ENCODE results near the gene CDC26.
"Not testable (repeated sequence)": the region's sequence is repeated elsewhere in the genome, so short reads cannot be mapped to it uniquely, and the experiment has no call there.

The CDC26 gene

GRCh38 chr9:113244556-113244955 lies 30.8 kb downstream of the CDC26 start:
- DNase-seq (ENCODE audit: extremely low read depth in 1 of 2, low read depth in 1 of 2): no peak

DNA sequence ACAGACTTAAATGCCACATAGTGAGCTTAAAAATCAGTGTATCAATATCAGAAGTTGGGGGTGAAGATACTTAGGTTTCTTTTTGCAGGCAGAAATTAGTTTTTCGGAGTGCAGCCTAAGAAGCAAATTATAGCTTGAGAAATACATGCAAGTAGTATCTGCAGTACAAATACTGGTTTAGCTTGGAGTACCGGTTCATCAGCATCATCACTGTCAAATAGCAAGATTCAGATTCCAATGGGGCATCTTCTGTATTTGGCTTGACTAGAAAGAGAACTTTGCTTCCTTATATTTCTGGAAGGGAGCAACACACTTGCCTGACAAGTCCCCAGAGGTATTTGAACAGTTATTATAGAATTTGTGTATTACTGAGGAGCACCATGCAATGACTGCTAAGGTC lies 34.2 kb downstream of the CDC26 start:
- no peak for DNase-seq (ENCODE audit: extremely low read depth in 1 of 2, low read depth in 1 of 2)

DNA sequence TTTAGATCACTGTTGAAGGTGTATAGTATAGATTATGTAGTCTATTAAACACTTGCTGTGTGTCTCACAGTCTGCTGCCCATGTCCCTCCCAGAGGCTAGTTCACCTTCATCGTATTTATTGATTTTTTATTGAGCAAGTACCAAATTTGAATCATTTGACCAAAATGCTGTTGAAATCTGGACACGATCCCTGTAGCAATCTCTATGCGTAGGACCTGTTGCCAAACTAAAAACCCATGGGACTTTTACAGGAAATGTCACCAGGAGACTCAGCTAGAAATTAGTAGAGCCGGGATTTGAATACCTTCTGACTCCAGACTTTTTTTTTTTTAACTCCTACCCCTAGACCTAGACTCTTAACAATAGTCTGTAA lies 36.5 kb downstream of the CDC26 start:
- no peak for DNase-seq (ENCODE audit: extremely low read depth in 1 of 2, low read depth in 1 of 2)

- DNase-seq (ENCODE audit: extremely low read depth in 1 of 2, low read depth in 1 of 2): no peak
Observed at GRCh38 chr9:113238202-113238858, 37.0 kb downstream of the CDC26 start.

DNA sequence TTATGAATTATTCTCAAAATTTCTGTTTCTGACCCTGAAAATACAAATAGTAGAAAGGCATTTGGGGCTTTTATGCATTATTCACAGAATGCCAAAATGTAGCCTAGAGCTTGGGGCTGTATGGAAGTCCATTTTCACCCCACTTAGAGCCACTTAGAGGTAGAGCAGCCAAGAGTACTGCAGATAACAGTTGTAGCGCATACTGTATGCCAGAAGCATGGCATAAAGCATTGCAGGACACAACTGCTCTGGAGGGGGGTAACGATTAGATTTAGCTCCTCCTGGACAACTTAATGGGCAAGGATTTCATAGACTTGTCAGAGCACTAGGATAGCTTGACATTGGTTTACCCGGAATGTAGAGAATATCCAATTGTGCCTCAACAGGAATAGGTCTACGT lies 38.3 kb downstream of the CDC26 start:
- DNase-seq (ENCODE audit: extremely low read depth in 1 of 2, low read depth in 1 of 2): no peak

DNA sequence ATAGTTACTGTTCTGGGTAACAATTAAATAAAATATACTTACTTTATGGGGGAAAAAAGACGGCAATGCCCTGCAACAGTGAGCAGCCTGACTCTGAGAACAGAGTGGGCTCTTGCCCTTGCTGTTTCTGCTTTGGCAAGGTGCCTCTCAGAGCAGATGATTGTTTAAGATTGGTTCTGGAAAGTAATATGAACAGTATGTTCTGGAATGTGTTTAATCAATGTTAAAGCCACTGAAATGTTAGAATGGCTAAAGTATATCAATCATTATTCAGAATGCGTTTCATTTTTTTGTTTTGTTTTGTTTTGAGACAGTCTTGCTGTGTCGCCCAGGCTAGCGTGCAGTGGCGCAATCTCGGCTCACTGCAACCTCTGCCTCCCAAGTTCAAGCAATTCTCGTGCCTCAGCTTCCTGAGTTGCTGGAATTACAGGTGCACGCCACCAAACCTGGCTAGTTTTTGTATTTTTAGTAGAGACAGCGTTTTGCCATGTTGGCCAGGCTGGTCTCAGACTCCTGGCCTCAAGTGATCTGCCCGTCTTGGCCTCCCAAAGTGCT lies 39.6 kb downstream of the CDC26 start:
- not testable (repeated sequence) for DNase-seq (ENCODE audit: extremely low read depth in 1 of 2, low read depth in 1 of 2)

- DNase-seq (ENCODE audit: extremely low read depth in 1 of 2, low read depth in 1 of 2): no peak
Observed at GRCh38 chr9:113231701-113232100, 43.7 kb downstream of the CDC26 start.

- DNase-seq (ENCODE audit: extremely low read depth in 1 of 2, low read depth in 1 of 2): no peak
Observed at GRCh38 chr9:113228130-113228665, 47.2 kb downstream of the CDC26 start.

GRCh38 chr9:113227436-113227835 lies 47.9 kb downstream of the CDC26 start:
- DNase-seq (ENCODE audit: extremely low read depth in 1 of 2, low read depth in 1 of 2): no peak

GRCh38 chr9:113223963-113224362 lies 51.4 kb downstream of the CDC26 start:
- DNase-seq (ENCODE audit: extremely low read depth in 1 of 2, low read depth in 1 of 2): no peak

DNA sequence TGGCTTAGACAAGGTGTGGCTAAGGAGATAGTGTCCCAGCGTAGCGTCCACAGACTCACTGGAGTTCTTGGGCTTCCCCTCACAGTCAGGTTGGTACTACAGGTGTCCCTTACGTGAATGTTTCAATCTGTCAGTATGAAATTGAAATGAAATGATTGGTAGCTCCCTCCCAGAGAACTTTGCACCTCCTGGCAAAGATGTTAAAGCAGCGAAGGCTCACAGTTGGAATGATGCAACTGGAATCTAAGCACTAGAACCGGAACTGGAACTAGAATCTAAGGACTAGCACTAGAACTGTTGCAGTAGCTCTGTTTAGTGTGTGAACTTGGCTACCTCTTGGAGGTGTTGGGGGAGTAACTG lies 52.9 kb downstream of the CDC26 start:
- DNase-seq (ENCODE audit: extremely low read depth in 1 of 2, low read depth in 1 of 2): no peak

DNA sequence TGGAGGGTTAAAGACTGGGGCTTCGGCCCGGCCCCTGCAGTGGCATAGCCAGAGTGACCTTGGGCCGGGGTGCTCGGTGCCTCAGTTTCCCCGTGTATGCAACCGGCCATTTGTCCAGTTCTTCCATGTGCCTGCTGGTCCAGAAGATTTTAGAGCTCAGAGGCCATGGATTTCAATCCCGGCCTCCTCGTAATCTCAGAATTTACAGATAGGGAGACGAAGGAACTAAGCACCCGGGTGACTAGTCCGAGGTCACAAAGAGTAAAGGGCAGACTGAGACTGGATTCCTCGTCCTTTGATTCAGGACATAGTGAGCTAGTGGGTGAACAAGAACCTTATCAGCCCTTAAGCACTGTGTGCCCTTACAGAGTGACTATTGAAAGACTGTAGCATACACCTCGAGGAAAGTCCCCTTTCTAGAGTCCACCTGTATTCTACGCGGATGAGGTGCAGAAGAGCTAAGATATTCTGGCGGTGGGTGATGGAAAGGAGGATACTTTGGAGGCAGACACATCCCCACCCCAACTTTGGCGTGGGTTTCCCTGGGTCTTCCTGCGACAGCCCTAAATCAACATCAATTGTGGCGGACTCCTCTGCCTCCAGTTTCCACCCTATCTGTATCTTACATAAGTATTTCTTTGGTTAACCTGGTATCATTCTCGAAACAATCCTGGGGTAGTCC lies 53.4 kb downstream of the CDC26 start:
- no peak for DNase-seq (ENCODE audit: extremely low read depth in 1 of 2, low read depth in 1 of 2)

DNA sequence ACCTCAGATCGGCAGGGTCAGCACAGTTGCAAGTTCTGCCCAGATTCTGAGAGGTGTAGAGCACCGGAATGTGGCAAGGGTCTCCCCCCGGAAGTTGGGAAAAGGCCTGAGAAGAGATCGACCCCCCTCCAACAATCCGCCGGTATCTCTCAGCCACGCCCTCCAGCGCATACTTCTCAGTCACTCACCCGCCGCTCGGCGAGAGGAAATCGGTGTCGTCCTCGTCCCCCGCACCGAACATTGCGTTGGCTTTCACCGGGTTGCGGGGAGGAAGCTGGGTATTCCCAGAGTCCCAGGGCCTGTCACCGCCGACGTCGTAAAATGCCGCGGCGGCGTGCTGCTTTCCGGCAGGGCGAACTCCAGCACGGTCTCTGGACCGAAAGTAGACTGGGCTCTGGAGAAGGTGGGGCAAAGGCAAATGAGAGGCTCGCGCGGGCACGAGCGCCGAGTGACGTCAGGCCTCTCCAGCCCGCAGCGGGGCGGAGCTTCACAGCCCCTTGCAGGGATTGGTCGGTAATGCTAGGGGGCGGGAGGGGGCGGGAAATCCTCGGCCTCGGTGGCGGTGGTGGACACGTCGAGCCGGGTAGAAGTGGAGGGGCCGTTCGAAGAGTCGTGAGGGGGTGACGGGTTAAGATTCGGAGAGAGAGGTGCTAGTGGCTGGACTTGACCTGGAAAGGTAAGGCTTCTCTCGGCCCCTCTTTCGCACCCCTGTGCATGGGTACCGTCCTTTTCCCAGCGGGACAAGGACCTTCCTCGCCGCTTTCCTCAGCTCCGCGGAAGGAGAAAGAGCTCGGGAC lies 54.2 kb downstream of the CDC26 start, which contains the start of the genes FKBP15 and SLC31A1:
Gene FKBP15 (minus strand): TSS at position 275 of the 797 bp plus-strand sequence. CDS start 34 bp downstream, at position 241.
Gene SLC31A1 (plus strand): TSS at position 542 of the 797 bp plus-strand sequence. CDS start 34,605 bp downstream, outside the sequence.
- peak; percentile 93 to 94 for DNase-seq (ENCODE audit: extremely low read depth in 1 of 2, low read depth in 1 of 2)

DNA sequence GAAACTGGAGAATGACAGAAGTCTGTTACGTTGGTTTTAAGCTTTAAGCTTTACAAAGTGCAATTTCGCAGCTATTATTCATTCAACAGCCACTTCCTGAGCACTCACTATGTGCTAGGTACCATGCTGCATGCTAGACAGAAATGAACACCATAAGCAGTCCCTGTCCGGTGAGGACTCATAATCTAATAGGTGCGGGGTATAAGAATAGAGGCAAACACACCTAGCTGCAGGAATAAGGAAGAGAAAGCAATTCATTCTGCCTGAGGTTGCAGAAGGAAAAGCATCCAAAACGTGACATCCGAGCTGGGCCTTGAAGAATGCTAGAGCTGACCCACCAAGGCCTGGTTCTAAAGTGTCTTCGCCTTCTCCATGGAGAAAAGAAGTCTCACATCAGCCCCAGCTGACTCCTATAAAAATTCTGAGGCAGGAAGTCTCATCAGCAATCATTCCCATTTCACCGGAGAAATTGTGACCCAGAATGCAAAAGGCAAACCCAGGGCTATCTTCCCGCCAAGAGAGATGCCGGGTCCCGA lies 54.8 kb downstream of the CDC26 start:
- DNase-seq (ENCODE audit: extremely low read depth in 1 of 2, low read depth in 1 of 2): no peak

DNA sequence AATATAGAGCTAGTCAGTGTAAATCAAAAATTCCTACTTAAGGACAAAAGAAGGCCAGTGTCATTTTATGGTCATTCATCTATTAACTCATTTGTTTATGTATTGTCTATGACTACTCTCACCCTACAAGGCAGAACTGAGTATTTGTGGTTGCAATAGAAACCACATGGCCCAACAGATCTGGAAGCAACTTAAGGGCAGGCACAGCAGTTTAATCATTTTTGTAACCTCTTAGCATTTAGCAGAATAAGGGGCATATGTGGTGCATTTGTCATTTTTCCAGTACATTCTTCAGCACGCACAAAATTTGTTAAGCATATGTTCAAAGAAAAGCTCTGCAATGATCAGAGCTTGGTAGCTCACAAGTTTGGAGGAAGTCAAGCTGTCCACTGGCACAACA lies 55.4 kb downstream of the CDC26 start:
- no peak for DNase-seq (ENCODE audit: extremely low read depth in 1 of 2, low read depth in 1 of 2)

DNA sequence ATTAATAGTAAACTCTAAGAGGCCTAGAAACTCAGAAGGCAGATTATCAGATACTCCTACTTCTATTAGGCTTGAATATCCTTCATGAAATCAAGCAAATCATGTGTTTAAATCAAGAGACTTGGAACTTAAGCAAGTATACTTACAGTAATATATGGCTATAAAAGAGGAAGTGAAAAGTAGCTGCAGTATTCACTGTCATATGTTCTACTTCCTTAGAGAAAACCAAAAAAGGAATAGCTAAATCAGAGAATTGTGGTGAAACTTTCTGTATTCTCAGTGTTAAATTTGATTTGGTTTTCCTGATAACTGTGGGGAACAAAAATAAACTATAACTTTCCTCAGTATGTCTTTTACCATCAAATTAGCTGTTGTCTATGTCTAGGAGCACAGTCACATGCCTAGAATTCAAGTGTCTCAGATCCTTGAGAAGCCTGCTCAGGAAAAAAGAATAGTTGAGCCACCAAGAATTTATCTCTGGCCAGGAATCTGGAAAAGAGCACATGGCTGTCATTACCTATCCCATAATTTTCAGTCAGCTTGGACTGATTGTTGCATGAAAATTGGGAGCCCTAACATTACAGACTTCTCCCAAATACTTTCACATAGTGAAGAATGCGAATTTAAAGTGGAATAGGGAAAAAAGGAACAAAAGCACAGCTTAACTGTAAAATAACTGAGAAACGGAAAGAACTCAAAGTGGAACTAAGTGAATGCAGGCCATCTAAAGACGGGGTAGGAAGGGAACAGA lies 56.0 kb downstream of the CDC26 start:
- DNase-seq (ENCODE audit: extremely low read depth in 1 of 2, low read depth in 1 of 2): no peak

Data from stimulated activated CD8-positive, alpha-beta memory T cell treated with anti-CD3 and anti-CD28 coated beads, Interleukin-7, amount 100 ng/mL, for 48 hours (primary cell).